PC-9 (cell line): Measurements from ENCODE around the gene RBM39.

Experiments used
- CTCF ChIP-seq: fragments of 200-600 bp; sonication (generic); conservative IDR thresholded peaks from 2 replicates; pipeline ENCODE4 v1.6.1; 2017; ENCODE audit warnings: mixed run types, antibody characterized with exemption, mild to moderate bottlenecking, moderate library complexity
- EZH2 ChIP-seq: fragments of 200-600 bp; sonication (generic); IDR thresholded peaks from 2 replicates; pipeline ENCODE4 v1.8.0; 2017; ENCODE audit warnings: antibody characterized with exemption, low read depth

- TF ChIP-seq EZH2, result no peak
- TF ChIP-seq CTCF, result no peak
Observed at GRCh38 chr20:35734777-35735649, 7.0 kb downstream of the RBM39 start.
